Measurements from ENCODE around the gene METAP1D. TPM values are rescaled to one million over a fixed set of nuclear protein-coding genes. Genes with fewer than 3 reads are reported as not detected.
A peak's percentile ranks its signal among the peaks of the same experiment; 100 is the strongest.

Gene METAP1D
- total RNA-seq, 1 experiment from 2014 or later, result 12.7 TPM

DNA sequence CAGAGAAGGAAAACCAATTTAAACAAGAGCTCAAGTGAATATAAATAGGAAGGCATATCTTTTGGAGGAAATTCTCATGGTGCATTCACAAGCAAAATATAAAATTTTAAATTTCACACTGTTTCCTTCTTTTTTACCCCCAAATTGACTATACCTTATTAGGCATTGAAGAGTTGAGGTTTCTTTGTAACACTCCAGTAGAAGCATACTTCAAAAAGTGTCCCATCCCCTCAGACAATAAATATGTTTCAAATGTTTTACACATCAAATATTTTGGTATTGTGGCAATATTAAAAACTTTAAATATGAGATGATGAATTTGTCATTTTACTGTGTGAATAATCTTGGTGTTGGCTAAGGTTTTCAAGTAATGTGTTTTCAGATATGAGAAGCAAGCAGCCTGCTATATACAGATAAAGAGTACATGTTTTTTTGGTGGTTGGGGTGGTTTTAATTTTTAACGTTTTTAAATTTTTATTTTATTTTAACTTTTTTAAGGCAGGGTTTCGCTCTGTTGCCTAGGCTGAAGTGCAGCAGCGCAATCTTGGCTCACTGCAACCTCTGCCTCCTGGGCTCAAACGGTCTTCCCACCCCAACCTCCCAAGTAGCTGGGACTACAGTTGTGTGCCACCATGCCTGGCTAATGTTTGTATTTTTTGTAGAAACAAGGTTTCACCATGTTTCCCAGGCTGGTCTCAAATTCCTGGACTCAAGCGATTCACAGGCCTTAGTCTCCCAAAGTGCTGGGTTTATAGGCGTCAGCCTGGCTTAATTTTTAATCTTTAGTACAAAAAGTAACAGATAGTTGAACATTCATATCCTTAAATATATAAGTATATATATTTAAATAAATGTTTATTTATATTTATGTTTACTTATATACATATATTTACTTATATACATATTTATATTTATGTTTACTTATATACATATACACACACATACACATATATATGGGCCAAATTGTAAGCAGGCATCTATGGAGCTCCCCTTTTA lies 49.1 kb downstream of the METAP1D start:
- no peak for TF ChIP-seq EZH2 (IDR thresholded peaks at IDR 0.05; ENCODE audit: borderline replicate concordance, low read depth, low read length, poor library complexity, severe bottlenecking)
- TF ChIP-seq CTCF (conservative IDR thresholded peaks at IDR 0.05; ENCODE audit: low read depth, low read length), result no peak
- Histone ChIP-seq H3K4me3 (ENCODE audit: low read depth, low read length, poor library complexity, severe bottlenecking) (no peak overlapping the region), H3K27me3 (replicated peaks; ENCODE audit: insufficient read depth, low read depth, low read length, poor library complexity) (no peaks in the 10 kb centered on the region), H3K4me1 (ENCODE audit: insufficient read depth, low read length, poor library complexity, severe bottlenecking) (peaks cover 56% of the 10 kb centered on the region), H3K36me3 (ENCODE audit: insufficient read depth, low read length, poor library complexity, severe bottlenecking) (no peaks in the 10 kb centered on the region), H3K9me3 (ENCODE audit: low read depth, low read length, poor library complexity, severe bottlenecking) (no peaks in the 10 kb centered on the region), H3K27ac (ENCODE audit: low read depth, low read length, poor library complexity, severe bottlenecking) (no peak overlapping the region)
- ChIA-PET POLR2A (ENCODE audit: low non-redundant PET) (no interaction called here), CTCF (no interaction called here)
- intact Hi-C loops (cut with micrococcal nuclease; ENCODE audit: unreplicated experiment), result no loop called here
- no peak for DNase-seq (ENCODE audit: low spot score)
- no TSS peak for BruUV-seq (replicated peaks)

DNA sequence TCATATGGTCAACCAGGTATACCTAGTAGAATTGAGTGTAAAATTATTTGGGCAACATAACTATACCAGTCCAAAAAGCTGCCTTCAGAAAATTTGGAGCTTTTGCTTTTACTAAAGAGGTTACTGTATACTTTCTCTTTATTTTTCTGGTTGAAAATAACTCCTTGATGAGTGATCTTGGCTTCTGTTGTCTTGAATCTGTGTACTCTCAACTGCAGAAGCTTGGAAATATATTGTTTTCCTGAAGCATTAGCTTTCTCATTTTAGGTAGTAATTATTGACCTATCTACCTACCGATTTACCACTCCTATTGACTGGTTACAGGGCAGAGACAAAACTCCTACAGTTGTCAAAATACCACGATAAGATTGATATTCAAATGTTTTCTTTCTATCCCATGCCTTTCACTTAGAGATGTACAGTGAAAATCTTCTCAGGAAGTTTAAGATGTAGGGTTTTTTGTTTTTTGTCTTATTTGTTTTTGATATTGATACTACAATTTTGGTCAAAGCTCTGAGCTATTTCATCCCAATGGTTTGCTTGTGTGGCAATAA lies 49.9 kb downstream of the METAP1D start:
- intact Hi-C loops (cut with micrococcal nuclease; ENCODE audit: unreplicated experiment), result no loop called here
- no peak for TF ChIP-seq CTCF (conservative IDR thresholded peaks at IDR 0.05; ENCODE audit: low read depth, low read length)
- TF ChIP-seq EZH2 (IDR thresholded peaks at IDR 0.05; ENCODE audit: borderline replicate concordance, low read depth, low read length, poor library complexity, severe bottlenecking), result no peak
- no TSS peak for BruUV-seq (replicated peaks)
- Histone ChIP-seq H3K36me3 (ENCODE audit: insufficient read depth, low read length, poor library complexity, severe bottlenecking) (no peaks in the 10 kb centered on the region), H3K4me3 (ENCODE audit: low read depth, low read length, poor library complexity, severe bottlenecking) (no peak overlapping the region), H3K4me1 (ENCODE audit: insufficient read depth, low read length, poor library complexity, severe bottlenecking) (peaks cover 57% of the 10 kb centered on the region), H3K27me3 (replicated peaks; ENCODE audit: insufficient read depth, low read depth, low read length, poor library complexity) (no peaks in the 10 kb centered on the region), H3K27ac (ENCODE audit: low read depth, low read length, poor library complexity, severe bottlenecking) (no peak overlapping the region), H3K9me3 (ENCODE audit: low read depth, low read length, poor library complexity, severe bottlenecking) (no peaks in the 10 kb centered on the region)
- DNase-seq (ENCODE audit: low spot score), result no peak
- POLR2A ChIA-PET (ENCODE audit: low non-redundant PET), result no interaction called here
- CTCF ChIA-PET, result no interaction called here

GRCh38 chr2:172050479-172051125 lies 50.8 kb downstream of the METAP1D start:
- no peak for DNase-seq (ENCODE audit: low spot score)
- H3K4me3 ChIP-seq (ENCODE audit: low read depth, low read length, poor library complexity, severe bottlenecking), result no peak overlapping the region
- H3K4me1 ChIP-seq (ENCODE audit: insufficient read depth, low read length, poor library complexity, severe bottlenecking), result peaks cover 57% of the 10 kb centered on the region
- H3K27ac ChIP-seq (ENCODE audit: low read depth, low read length, poor library complexity, severe bottlenecking), result peak overlapping the region; percentile 44
- TF ChIP-seq EZH2 (IDR thresholded peaks at IDR 0.05; ENCODE audit: borderline replicate concordance, low read depth, low read length, poor library complexity, severe bottlenecking) (no peak), CTCF (conservative IDR thresholded peaks at IDR 0.05; ENCODE audit: low read depth, low read length) (no peak)
- intact Hi-C loops (cut with micrococcal nuclease; ENCODE audit: unreplicated experiment), result no loop called here
- BruUV-seq (replicated peaks), result no TSS peak
- H3K27me3 ChIP-seq (replicated peaks; ENCODE audit: insufficient read depth, low read depth, low read length, poor library complexity), result no peaks in the 10 kb centered on the region
- no peaks in the 10 kb centered on the region for H3K36me3 ChIP-seq (ENCODE audit: insufficient read depth, low read length, poor library complexity, severe bottlenecking)
- ChIA-PET CTCF (no interaction called here), POLR2A (ENCODE audit: low non-redundant PET) (no interaction called here)
- no peaks in the 10 kb centered on the region for H3K9me3 ChIP-seq (ENCODE audit: low read depth, low read length, poor library complexity, severe bottlenecking)
